ENCODE measurements around the gene MAD1L1. TPM values are rescaled to one million over a fixed set of nuclear protein-coding genes. Genes with fewer than 3 reads are reported as not detected.

MAD1L1 gene
- total and polyA plus RNA-seq, 2 donors (not counting 3 experiments of a cell fraction or from before 2014, with no cell fraction given): 34.1 to 42.3 TPM

- no peak overlapping the region for H3K4me3 ChIP-seq (replicated peaks in 1 of 3; ENCODE audit: insufficient read depth in 1 of 3, low read depth in 1 of 3, low read length in 3 of 3)
- no peaks in the 10 kb centered on the region for H3K9me3 ChIP-seq (replicated peaks; ENCODE audit: control insufficient read depth, insufficient read depth, low read length)
- H3K36me3 ChIP-seq (ENCODE audit: control insufficient read depth in 2 of 2, extremely low read depth in 1 of 2, insufficient read depth in 2 of 2, low read length in 2 of 2): no peaks in the 10 kb centered on the region
- H3K4me1 ChIP-seq (ENCODE audit: control insufficient read depth, extremely low read depth, insufficient read depth, low read length): no peaks in the 10 kb centered on the region
- no peaks in the 10 kb centered on the region for H3K9me1 ChIP-seq (replicated peaks; ENCODE audit: control insufficient read depth, extremely low read depth, insufficient read depth, low read length)
- no peak for DNase-seq (ENCODE audit: low read depth, low spot score)
- no peak overlapping the region for H2AFZ ChIP-seq (ENCODE audit: low read depth, low read length)
- dilution Hi-C loops (cut with MboI; ENCODE audit: extremely low pct_ligation_motif_present, low sequenced_read_pairs) (no loop called here), intact Hi-C loops (cut with micrococcal nuclease) (no loop called here)
- H3K27ac ChIP-seq (ENCODE audit: insufficient read depth, low read depth, low read length): no peak overlapping the region
- TF ChIP-seq JUN (IDR thresholded peaks at IDR 0.05; ENCODE audit: borderline replicate concordance, insufficient read depth, insufficient read length, low read depth): no peak
- no peak for TF ChIP-seq MYC (IDR thresholded peaks at IDR 0.05; ENCODE audit: low read depth, low read length)
- TF ChIP-seq GATA2 (IDR thresholded peaks at IDR 0.05; ENCODE audit: insufficient read depth, insufficient read length, low read depth, low read length): no peak
- no peak for TF ChIP-seq MAX (IDR thresholded peaks at IDR 0.05; ENCODE audit: insufficient read depth, insufficient read length)
- TF ChIP-seq CTCF (IDR thresholded peaks at IDR 0.05; ENCODE audit: extremely low read depth in 1 of 2, insufficient read depth in 1 of 2, low read depth in 1 of 2, low read length in 2 of 2): no peak
- TF ChIP-seq FOS (IDR thresholded peaks at IDR 0.05; ENCODE audit: borderline replicate concordance, insufficient read depth, low read length): no peak
- no peak for TF ChIP-seq POLR2AphosphoS5 (IDR thresholded peaks at IDR 0.05; ENCODE audit: insufficient read depth, low read depth, low read length)
- TF ChIP-seq POLR2A (IDR thresholded peaks at IDR 0.05; ENCODE audit: low read depth, low read length): no peak
- TF ChIP-seq EZH2 (IDR thresholded peaks at IDR 0.05; ENCODE audit: borderline replicate concordance, low read depth, low read length, severe bottlenecking): no peak
- H3K9ac ChIP-seq (replicated peaks; ENCODE audit: extremely low read depth, insufficient read depth, low read length): no peak overlapping the region
- ChIA-PET POLR2A (no interaction called here), CTCF (no interaction called here)
- no peaks in the 10 kb centered on the region for H3K79me2 ChIP-seq (ENCODE audit: control insufficient read depth, insufficient read depth, low read length)
- no peak overlapping the region for H3K4me2 ChIP-seq (ENCODE audit: insufficient read depth, low read length)
- H3K27me3 ChIP-seq (ENCODE audit: control insufficient read depth in 2 of 2, insufficient read depth in 2 of 2, low read length in 2 of 2): no peaks in the 10 kb centered on the region
- FAIRE-seq: no peak
- no peaks in the 10 kb centered on the region for H4K20me1 ChIP-seq (replicated peaks; ENCODE audit: control insufficient read depth, extremely low read depth, insufficient read depth, low read length)
- no TSS peak for BruUV-seq (replicated peaks)
Measured at GRCh38 chr7:1807821-1808600, 424.7 kb downstream of the MAD1L1 start.
